ENCODE measurements around the gene KBTBD13. TPM values are rescaled to one million over a fixed set of nuclear protein-coding genes. Genes with fewer than 3 reads are reported as not detected.

KBTBD13 gene
- total RNA-seq, 1 experiment from 2014 or later, result not detected

- Histone ChIP-seq H4K20me1 (ENCODE audit: low read length) (no peaks in the 10 kb centered on the region), H3K9ac (ENCODE audit: low read length) (peak overlapping the region; percentile 85), H3K27ac (ENCODE audit: low read length) (no peak overlapping the region), H3K36me3 (ENCODE audit: low read depth, low read length) (peaks cover 4% of the 10 kb centered on the region; the same call in 1 of the 2 replicates), H3K9me3 (ENCODE audit: low read length) (no peaks in the 10 kb centered on the region), H3K4me3 (ENCODE audit: low read length) (peak overlapping the region; percentile 91), H3K79me2 (ENCODE audit: low read length) (peaks cover 20% of the 10 kb centered on the region), H3K9me2 (replicated peaks; ENCODE audit: low read length) (no peaks in the 10 kb centered on the region), H3K27me3 (ENCODE audit: low read length) (no peaks in the 10 kb centered on the region), H3K4me1 (ENCODE audit: insufficient read depth, low read length) (peaks cover 11% of the 10 kb centered on the region; the same call in 1 of the 2 replicates), H2AFZ (ENCODE audit: low read length) (no peak overlapping the region), H3F3A (ENCODE audit: low read length, unreplicated experiment) (no peaks in the 10 kb centered on the region), H3K4me2 (ENCODE audit: low read length) (peak overlapping the region; percentile 82)
- BruUV-seq (replicated peaks), result TSS peak; percentile 42
- intact Hi-C loops (cut with micrococcal nuclease), result loop anchor here (5.0 kb wide), 1 partner anchor 41 kb away; the partner anchor contains the start of gene SPG21
- no peak for DNase-seq
- CTCF ChIA-PET, result no interaction called here
- POLR2A ChIA-PET (ENCODE audit: unreplicated experiment), result no interaction called here
- TF ChIP-seq CTCF (conservative IDR thresholded peaks at IDR 0.05; ENCODE audit: low read depth, low read length) (no peak), EZH2phosphoT487 (IDR thresholded peaks at IDR 0.05; ENCODE audit: borderline replicate concordance, low read length) (no peak), EZH2 (IDR thresholded peaks at IDR 0.05; ENCODE audit: low read length, unreplicated experiment) (no peak)
- no peak for ATAC-seq
These were observed 48.2 kb upstream of the KBTBD13 start for GRCh38 chr15:65028338-65028737.

- Histone ChIP-seq H3K27ac (ENCODE audit: low read length) (no peak within 1 kb of the TSS), H3K9ac (ENCODE audit: low read length) (peak within 1 kb of the TSS; percentile 85), H3K36me3 (ENCODE audit: low read depth, low read length) (peaks cover 4% of the 10 kb centered on the region; the same call in 1 of the 2 replicates), H3K4me3 (ENCODE audit: low read length) (peak within 1 kb of the TSS; percentile 91), H2AFZ (ENCODE audit: low read length) (peak within 1 kb of the TSS; percentile 89), H3F3A (ENCODE audit: low read length, unreplicated experiment) (no peaks in the 10 kb centered on the region), H3K4me2 (ENCODE audit: low read length) (peak within 1 kb of the TSS; percentile 82), H3K79me2 (ENCODE audit: low read length) (peaks cover 20% of the 10 kb centered on the region), H3K9me3 (ENCODE audit: low read length) (no peaks in the 10 kb centered on the region), H4K20me1 (ENCODE audit: low read length) (no peaks in the 10 kb centered on the region), H3K9me2 (replicated peaks; ENCODE audit: low read length) (no peaks in the 10 kb centered on the region), H3K27me3 (ENCODE audit: low read length) (no peaks in the 10 kb centered on the region), H3K4me1 (ENCODE audit: insufficient read depth, low read length) (peaks cover 13% of the 10 kb centered on the region; the same call in 1 of the 2 replicates)
- BruUV-seq (replicated peaks), result no TSS peak
- intact Hi-C loops (cut with micrococcal nuclease), result loop anchor here (5.0 kb wide), 1 partner anchor 42 kb away; the partner anchor contains the start of gene SPG21
- POLR2A ChIA-PET (ENCODE audit: unreplicated experiment), result no interaction called here
- CTCF ChIA-PET, result no interaction called here
- TF ChIP-seq CTCF (conservative IDR thresholded peaks at IDR 0.05; ENCODE audit: low read depth, low read length) (no peak), EZH2phosphoT487 (IDR thresholded peaks at IDR 0.05; ENCODE audit: borderline replicate concordance, low read length) (no peak), EZH2 (IDR thresholded peaks at IDR 0.05; ENCODE audit: low read length, unreplicated experiment) (no peak)
- peak; percentile 71 for DNase-seq
- peak; percentile 70 for ATAC-seq
These were observed 47.4 kb upstream of the KBTBD13 start, which contains the start of gene MTFMT for GRCh38 chr15:65028921-65029735. TSS of gene MTFMT (minus strand) at chr15:65029639. CDS start at chr15:65029613, 26 bp downstream.
